ENCODE measurements around the gene NEDD4.

The NEDD4 gene

GRCh38 chr15:56040081-56041035, 46.9 kb upstream of the NEDD4 start (continued):
- TF ChIP-seq ZNF433 (tag by site-specific recombination; IDR thresholded peaks at IDR 0.05; ENCODE audit: low read depth) (no peak), SCRT1 (tag by site-specific recombination; IDR thresholded peaks at IDR 0.05; ENCODE audit: borderline replicate concordance) (no peak), ZNF514 (tag by site-specific recombination; IDR thresholded peaks at IDR 0.05) (no peak), ZNF174 (tag by site-specific recombination; IDR thresholded peaks at IDR 0.05) (no peak), ZNF707 (tag by site-specific recombination; IDR thresholded peaks at IDR 0.05) (no peak), ZNF248 (tag by site-specific recombination; IDR thresholded peaks at IDR 0.05) (no peak), ZNF121 (tag by site-specific recombination; IDR thresholded peaks at IDR 0.05) (no peak), ZNF169 (tag by site-specific recombination; IDR thresholded peaks at IDR 0.05) (no peak), ZNF571 (tag by site-specific recombination; IDR thresholded peaks at IDR 0.05) (no peak), PRDM2 (tag by site-specific recombination; IDR thresholded peaks at IDR 0.05; ENCODE audit: borderline replicate concordance) (no peak), GLIS2 (tag by site-specific recombination; IDR thresholded peaks at IDR 0.05) (no peak), ZNF114 (tag by site-specific recombination; IDR thresholded peaks at IDR 0.05) (no peak), ZNF10 (tag by site-specific recombination; IDR thresholded peaks at IDR 0.05) (no peak), ZNF629 (tag by site-specific recombination; IDR thresholded peaks at IDR 0.05) (peak; percentile 96), ZBTB48 (tag by site-specific recombination; IDR thresholded peaks at IDR 0.05) (no peak), ZNF24 (tag by site-specific recombination; IDR thresholded peaks at IDR 0.05) (peak; percentile 90), ZNF2 (tag by site-specific recombination; IDR thresholded peaks at IDR 0.05) (peak; percentile 76), ZNF132 (tag by site-specific recombination; IDR thresholded peaks at IDR 0.05; ENCODE audit: borderline replicate concordance) (no peak), ZNF76 (tag by site-specific recombination; IDR thresholded peaks at IDR 0.05; ENCODE audit: borderline replicate concordance, low read depth) (peak; percentile 16; the same call in 1 of the 2 replicates), ZSCAN16 (tag by site-specific recombination; IDR thresholded peaks at IDR 0.05) (peak; percentile 98)
- TF ChIP-seq, protein P1, sequence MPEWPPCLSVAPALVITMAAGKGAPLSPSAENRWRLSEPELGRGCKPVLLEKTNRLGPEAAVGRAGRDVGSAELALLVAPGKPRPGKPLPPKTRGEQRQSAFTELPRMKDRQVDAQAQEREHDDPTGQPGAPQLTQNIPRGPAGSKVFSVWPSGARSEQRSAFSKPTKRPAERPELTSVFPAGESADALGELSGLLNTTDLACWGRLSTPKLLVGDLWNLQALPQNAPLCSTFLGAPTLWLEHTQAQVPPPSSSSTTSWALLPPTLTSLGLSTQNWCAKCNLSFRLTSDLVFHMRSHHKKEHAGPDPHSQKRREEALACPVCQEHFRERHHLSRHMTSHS (tag by site-specific recombination; IDR thresholded peaks at IDR 0.05): no peak
- TF ChIP-seq, protein P2, sequence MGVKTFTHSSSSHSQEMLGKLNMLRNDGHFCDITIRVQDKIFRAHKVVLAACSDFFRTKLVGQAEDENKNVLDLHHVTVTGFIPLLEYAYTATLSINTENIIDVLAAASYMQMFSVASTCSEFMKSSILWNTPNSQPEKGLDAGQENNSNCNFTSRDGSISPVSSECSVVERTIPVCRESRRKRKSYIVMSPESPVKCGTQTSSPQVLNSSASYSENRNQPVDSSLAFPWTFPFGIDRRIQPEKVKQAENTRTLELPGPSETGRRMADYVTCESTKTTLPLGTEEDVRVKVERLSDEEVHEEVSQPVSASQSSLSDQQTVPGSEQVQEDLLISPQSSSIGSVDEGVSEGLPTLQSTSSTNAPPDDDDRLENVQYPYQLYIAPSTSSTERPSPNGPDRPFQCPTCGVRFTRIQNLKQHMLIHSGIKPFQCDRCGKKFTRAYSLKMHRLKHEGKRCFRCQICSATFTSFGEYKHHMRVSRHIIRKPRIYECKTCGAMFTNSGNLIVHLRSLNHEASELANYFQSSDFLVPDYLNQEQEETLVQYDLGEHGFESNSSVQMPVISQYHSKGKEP (tag by site-specific recombination; IDR thresholded peaks at IDR 0.05): peak; percentile 94
- TF ChIP-seq, protein P3, sequence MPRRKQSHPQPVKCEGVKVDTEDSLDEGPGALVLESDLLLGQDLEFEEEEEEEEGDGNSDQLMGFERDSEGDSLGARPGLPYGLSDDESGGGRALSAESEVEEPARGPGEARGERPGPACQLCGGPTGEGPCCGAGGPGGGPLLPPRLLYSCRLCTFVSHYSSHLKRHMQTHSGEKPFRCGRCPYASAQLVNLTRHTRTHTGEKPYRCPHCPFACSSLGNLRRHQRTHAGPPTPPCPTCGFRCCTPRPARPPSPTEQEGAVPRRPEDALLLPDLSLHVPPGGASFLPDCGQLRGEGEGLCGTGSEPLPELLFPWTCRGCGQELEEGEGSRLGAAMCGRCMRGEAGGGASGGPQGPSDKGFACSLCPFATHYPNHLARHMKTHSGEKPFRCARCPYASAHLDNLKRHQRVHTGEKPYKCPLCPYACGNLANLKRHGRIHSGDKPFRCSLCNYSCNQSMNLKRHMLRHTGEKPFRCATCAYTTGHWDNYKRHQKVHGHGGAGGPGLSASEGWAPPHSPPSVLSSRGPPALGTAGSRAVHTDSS (tag by site-specific recombination; IDR thresholded peaks at IDR 0.05): 0 out of 2 replicates have a peak, but pooled peaks have one; percentile 6
- TF ChIP-seq, protein P4, sequence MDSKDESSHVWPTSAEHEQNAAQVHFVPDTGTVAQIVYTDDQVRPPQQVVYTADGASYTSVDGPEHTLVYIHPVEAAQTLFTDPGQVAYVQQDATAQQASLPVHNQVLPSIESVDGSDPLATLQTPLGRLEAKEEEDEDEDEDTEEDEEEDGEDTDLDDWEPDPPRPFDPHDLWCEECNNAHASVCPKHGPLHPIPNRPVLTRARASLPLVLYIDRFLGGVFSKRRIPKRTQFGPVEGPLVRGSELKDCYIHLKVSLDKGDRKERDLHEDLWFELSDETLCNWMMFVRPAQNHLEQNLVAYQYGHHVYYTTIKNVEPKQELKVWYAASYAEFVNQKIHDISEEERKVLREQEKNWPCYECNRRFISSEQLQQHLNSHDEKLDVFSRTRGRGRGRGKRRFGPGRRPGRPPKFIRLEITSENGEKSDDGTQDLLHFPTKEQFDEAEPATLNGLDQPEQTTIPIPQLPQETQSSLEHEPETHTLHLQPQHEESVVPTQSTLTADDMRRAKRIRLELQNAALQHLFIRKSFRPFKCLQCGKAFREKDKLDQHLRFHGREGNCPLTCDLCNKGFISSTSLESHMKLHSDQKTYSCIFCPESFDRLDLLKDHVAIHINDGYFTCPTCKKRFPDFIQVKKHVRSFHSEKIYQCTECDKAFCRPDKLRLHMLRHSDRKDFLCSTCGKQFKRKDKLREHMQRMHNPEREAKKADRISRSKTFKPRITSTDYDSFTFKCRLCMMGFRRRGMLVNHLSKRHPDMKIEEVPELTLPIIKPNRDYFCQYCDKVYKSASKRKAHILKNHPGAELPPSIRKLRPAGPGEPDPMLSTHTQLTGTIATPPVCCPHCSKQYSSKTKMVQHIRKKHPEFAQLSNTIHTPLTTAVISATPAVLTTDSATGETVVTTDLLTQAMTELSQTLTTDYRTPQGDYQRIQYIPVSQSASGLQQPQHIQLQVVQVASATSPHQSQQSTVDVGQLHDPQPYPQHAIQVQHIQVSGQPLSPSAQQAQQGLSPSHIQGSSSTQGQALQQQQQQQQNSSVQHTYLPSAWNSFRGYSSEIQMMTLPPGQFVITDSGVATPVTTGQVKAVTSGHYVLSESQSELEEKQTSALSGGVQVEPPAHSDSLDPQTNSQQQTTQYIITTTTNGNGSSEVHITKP (tag by site-specific recombination; IDR thresholded peaks at IDR 0.05): 0 out of 2 replicates have a peak, but pooled peaks have one; percentile 27
